Glomerular visceral epithelial cell (primary cell): ENCODE data around the gene FAM174C.
A peak's percentile ranks its signal among the peaks of the same experiment; 100 is the strongest.

ENCODE experiments used
- DNase-seq: peaks from one replicate; pipeline ENCODE4 v3.0.0-alpha.2; 2016; ENCODE audit errors: extremely low spot score

The FAM174C gene

DNA sequence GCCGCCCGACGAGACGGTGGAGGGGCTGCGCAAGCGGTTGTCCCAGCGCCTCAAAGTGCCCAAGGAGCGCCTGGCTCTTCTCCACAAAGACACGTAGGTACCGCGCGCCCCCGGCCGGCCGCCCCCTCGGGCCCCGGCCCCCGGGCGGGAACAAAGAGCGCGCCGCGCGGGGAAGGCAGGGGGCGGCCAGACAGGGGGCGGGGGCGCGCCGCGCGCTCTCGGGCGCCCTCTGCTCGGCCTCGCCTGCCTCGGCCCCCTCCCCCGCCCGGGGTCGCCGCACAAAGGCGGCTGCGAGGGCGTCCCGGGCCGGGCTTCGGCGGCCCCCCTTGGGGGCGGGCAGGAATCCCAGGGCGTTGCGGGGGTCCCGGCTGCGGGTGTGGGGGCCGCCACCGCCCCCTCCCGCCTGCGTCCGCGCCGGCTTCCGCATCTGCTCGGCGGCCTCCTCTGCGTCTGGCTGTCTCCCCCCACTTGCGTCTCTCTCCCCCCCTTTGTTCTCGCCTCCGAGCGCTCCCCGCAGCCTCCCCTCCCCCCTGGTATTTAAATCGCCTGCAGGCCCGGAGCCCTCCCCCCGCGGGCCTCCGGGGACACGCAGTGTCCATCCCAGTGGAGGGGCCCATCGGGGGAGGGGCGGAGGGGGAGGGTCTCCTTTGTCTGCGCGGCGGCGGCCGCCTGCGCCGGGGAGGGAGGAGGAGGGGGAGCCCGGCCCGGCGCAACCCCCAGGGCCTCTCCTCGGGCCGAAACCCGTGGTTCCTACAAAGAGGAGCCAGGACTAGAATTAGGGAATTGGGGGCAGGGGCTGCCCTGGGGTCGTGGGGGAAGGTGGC lies 24.7 kb upstream of the FAM174C start:
- peak; percentile 58 for DNase-seq

DNA sequence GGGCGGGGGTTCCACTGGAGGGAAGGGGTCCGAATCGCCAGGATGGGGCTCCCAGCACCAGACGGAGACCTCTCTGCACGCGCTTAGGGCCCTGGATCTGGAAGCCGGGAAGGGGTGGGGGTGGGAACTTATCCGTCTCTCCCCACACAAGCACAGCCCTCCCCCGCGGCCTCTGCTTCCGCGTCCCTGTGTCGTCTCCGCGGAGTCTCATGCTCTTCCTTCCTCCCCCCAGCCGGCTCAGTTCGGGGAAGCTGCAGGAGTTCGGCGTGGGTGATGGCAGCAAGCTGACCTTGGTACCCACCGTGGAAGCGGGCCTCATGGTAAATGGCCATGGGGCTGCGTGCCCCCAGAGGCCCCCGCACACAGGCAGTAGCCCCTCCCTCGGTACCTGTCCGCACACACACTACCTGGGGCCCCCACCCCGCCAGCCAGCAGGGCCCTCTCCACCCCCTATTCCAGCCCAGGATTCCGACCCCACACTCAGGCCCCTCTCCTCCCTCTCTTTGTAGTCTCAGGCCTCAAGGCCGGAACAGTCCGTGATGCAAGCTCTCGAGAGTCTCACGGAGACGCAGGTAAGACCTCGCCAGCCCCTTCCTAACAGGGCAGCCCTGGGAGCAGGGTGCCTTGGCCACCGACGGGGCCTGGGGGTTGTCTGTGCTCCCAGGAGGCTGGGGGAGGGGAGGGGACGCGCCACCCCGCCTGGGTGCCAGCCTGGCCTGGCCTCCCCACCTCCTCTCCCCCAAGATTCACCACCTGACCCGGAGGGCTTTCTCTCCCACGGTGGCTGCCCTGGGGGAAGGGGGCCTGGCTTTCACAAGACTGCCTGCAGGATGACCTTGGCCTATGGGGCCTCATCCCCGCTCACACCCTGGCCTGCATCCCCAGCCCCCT lies 23.8 kb upstream of the FAM174C start:
- DNase-seq, result peak; percentile 72

DNA sequence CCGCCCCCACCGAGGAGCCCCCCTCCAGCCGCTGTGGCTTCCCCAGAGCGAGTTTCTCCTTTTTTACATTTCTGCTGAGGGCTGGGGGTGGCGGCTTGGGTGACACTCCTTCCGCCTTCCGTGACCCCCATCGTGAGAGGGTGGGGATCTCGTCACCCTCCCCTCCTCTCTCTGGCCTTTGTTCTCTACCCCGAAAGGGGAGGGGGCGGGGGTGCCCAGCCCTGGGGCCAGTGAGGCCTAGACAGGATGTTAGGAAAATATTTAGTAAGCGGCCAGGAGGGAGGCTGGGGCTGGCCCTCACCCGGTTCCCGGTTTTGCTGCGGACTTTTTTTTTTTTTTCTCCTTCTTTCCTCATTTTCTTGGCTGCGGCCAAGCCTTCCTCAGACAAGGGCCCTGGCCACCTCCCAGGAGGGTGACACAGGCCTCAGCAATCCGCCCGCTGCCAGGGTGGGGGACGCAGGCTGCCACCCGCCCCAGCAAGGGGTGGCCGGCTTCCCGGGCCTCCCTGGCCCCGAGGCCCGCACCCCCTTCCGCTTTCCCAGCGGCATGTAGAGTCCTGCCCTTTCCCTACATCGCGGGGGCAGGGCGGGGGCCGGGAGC lies 23.0 kb upstream of the FAM174C start:
- peak; percentile 96 for DNase-seq

DNA sequence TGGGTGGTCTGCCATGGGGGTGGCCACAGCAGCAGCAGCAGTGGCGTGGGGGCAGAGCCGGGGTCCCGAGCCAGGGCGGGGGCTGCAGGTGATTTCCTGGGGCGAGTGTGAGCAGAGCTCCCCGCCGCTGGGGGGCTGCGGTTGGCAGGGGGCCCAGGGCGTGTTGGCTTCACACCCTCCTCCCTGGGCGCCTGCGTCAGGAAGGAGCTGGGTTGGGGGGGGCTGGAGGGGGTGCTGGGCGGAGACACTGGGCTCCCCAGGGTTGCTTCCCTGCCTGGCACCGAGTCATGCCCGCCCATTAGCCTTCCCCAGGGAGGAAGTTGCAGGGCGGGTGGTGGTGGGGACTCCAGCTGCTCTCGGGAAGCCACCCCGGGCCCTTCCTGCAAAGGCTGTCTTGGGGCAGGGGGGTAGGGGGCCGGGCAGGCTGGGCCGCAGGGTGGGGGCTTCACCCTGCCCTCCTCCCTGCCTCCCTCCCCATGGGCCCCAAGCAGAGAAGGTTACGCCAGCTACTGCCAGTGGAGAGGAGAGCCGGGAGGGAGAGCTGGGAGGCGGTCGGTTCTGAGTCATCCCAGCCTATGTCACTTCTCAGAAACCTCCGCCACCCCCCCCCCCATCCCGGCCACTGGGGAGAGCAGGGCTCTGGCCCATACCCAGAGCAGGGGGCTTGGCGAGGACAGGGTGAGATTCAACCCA lies 22.4 kb upstream of the FAM174C start:
- DNase-seq, result peak; percentile 98

DNA sequence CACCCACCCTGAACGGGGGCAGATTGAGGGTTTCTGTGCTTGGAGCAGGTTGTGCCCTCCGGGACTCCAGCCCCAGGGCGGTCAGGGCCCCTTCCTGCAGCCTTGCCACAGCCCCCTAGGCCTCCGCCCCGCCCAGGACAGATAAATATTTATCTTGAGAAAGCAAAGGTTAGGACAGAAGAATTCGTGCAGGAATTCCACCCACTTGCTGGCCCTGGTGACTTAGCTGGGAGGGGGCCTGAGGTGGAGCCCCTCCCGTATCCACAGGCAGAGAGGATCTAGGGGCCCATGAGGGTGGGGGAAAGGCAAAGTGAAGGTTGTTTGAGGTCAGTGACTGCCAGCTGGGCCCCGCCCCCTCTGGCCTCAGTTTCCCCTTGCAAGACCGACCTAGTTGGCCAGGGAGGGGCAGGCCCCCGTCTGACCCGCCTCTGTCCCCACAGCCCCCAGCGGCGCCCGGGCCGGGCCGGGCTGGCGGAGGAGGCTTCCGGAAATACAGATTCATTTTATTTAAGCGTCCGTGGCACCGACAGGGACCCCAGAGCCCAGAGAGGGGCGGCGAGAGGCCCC lies 21.7 kb upstream of the FAM174C start:
- no peak for DNase-seq

DNA sequence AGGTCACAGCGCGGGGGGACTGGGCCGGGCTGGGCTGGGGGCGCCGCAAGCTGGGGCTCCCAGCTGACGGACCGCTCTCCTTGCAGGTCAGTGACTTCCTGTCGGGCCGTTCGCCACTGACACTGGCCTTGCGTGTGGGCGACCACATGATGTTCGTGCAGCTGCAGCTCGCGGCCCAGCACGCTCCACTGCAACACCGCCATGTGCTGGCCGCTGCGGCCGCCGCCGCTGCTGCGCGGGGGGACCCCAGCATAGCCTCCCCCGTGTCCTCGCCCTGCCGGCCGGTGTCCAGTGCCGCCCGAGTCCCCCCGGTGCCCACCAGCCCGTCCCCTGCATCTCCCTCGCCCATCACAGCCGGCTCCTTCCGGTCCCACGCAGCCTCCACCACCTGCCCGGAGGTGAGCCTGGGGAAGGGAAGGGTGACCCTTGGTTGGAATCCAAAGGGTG lies 21.2 kb upstream of the FAM174C start:
- no peak for DNase-seq

DNA sequence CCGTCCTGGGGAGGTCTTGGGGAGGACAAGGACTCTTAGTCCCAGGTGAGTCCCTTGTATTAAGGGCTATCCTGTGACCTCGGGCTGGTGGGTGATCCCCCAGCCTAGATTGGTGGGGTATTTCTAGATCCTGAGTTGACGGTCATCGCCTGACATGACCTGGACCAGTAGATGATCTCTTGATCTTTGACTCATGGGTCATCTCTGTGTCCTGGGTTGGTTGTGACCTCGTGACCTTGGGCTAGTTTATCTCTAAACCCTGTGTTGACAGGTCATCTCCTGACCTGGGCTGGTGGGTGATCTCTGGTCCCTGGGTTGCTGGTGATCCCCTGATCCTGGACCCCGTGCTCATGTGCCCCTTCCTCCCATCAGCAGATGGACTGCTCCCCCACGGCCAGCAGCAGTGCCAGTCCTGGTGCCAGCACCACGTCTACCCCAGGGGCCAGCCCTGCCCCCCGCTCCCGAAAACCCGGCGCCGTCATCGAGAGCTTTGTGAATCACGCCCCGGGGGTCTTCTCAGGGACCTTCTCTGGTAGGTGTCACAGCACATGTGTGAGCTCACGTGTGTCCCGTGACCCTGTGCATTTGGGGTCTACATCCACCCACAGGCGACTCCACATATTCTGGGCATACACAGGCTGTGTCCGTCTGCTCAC lies 20.7 kb upstream of the FAM174C start:
- DNase-seq, result no peak

DNA sequence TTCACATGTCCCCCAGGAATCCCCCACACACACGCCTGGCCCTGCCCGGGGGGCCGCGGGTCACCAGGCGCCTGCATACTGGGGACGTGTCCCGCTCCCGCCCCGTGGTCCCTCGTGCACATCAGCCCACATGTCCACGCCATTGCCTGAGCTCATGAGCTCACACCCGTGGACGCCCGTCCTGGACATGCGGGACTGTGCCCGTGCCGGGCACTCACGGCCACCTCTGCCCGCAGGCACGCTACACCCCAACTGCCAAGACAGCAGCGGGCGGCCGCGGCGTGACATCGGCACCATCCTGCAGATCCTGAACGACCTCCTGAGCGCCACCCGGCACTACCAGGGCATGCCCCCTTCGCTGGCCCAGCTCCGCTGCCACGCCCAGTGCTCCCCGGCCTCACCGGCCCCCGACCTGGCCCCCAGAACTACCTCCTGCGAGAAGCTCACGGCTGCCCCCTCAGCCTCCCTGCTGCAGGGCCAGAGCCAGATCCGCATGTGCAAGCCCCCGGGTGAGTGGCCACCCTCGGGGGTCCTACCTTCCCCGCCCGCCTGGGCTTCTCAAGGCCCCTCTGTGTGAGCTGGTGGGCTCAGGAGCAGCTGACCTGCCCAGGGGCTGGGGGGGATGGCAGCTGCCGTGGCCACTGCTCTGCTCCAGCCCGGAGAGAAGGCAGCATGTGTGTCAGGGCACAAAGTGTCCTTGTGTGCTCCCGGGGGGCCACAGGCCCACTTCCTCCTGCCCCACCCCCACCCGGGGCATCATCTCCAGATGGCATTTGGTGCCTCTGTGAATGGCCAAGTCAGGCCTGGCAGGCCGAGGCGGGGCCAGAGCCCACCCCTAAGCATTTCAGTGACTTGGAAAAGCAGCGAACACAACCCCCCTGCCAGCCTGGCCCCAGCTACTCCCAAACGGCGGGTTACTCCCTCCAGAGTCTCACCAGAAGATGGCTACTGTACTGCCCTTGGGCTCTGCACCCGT lies 19.9 kb upstream of the FAM174C start:
- DNase-seq, result no peak

DNA sequence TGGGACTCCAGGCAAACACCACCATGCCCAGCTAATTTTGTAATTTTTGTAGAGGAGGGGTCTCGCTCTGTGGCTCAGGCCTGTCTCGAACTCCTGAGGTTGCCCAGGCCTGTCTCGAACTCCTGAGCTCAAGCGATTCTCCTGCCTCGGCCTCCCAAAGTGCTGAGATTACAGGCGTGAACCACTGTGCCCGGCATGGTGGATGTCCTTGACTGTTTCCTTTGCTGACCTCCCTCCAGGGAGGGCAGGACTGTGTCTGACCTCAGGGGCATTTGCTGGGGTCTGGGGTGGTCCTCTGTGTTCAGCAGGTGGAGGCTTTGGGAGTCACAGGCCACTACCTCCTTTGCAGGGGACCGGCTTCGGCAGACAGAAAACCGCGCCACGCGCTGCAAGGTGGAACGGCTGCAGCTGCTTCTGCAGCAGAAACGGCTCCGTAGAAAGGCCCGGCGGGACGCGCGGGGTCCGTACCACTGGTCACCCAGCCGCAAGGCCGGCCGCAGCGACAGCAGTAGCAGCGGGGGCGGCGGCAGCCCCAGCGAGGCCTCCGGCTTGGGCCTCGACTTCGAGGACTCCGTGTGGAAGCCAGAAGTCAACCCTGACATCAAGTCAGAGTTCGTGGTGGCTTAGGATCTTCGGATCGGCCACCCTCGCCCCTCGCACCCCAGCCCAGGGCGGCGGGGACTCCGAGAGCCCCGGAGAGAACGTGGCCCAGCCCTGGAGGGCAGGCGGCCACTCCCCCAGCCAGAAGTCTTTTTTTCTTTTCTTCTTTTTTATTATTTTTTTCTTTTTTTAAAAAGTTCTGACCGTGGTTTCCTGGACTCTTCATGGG lies 18.5 kb upstream of the FAM174C start:
- no peak for DNase-seq

DNA sequence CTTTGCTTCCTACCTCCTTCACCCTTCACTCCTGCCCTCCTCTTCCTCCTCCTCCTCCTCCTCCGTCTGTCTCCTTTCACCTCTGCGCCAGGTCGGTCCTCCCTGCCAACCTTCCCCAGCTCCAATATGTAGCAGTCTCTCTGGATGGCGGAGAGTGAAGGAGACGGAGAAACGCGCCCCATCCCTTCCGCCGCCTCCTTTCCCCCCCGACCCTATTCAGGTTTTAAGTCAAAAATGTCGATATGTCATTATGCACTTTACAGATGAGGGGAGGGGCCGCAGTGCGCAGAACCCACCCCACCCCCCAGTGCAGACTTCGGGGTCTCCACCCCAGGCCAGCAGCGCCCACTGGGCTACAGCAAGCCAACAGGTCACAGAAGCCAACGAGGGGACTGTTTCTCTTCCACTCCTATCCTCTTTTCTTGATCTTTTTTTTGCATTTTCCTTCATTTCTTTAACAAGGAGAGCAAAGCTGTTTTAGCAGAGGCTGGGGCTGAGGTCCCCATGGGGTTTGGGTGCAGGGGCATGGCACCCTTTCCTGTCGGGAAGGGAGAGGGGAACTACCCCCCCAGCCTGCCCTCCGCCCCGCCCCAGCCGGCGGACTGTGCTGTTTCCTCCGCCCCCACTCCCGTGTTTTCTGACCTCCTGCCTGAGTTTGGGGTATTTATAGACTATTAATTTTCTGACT lies 17.7 kb upstream of the FAM174C start:
- no peak for DNase-seq

DNA sequence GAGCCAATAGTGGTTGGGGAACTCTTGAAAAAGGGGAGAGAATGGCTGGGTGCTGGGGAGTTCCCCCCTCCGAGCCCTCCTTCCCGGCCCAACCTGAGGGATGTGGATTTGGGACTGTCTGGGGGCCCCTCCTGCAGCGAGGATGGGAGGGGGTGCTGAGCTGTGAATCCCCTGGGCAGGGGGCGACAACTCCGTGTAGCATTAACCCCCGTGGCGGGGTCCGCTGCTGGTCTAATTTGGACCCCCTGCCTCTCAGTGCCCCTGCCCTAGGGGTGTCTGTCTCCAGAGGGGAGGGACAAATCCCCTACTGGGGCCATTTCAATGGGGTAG lies 17.2 kb upstream of the FAM174C start:
- DNase-seq, result no peak

DNA sequence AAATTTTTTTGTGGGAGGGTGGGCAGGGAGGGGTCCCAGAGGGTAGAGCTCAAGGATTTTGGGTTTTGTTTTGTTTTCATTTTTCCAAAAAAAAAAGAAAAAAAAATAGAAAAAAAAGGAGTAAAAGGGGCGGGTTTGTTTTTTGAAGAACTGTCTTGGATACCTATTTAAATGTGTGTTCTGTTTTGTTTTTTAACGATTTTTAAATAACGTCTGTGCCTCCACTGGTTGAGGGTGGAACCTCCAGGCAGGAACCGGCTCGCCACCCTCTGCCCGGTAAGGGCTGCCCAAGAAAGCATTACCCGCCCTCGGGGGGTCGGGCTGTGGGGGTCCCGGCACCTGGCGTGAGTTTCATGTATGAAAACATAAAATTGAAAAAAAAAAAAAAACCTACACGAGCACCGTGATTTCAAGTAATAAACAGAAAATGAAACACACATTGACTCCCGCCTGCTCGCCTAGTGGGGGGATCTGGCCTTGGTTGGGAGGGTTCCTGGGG lies 16.6 kb upstream of the FAM174C start:
- no peak for DNase-seq

DNA sequence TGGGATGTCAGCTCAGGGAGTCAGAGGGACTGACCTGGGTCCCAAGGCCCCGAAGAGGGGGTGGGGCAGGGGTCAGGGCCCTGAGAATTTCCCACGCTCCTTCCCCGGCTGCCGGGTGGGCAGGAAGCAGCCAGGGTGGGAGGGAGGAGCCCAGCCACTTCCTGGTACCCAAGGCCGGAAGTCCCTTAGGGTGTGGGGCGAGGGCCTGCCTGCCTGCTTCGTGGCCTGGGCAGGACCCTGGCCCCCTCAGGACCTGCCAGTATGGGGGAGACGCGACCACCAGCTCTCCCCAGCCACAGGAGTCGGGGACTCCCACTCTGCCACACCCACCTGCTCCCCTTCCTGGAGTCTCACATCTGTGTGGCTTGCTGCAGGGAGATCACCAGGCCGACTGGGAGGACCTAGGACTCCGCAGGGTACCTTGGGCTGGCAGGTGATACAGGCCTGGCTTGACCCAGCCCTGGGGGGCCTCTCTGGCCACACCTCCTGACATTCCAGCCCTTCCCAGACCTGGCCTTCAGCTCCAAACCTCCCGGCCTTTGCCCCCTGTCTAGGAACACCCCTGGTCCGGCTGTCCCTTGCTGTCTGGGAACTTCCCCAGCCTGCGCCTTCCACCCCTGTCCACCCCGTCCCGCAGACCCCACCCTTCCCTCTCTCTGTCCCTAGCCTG lies 16.0 kb upstream of the FAM174C start:
- peak; percentile 68 for DNase-seq

DNA sequence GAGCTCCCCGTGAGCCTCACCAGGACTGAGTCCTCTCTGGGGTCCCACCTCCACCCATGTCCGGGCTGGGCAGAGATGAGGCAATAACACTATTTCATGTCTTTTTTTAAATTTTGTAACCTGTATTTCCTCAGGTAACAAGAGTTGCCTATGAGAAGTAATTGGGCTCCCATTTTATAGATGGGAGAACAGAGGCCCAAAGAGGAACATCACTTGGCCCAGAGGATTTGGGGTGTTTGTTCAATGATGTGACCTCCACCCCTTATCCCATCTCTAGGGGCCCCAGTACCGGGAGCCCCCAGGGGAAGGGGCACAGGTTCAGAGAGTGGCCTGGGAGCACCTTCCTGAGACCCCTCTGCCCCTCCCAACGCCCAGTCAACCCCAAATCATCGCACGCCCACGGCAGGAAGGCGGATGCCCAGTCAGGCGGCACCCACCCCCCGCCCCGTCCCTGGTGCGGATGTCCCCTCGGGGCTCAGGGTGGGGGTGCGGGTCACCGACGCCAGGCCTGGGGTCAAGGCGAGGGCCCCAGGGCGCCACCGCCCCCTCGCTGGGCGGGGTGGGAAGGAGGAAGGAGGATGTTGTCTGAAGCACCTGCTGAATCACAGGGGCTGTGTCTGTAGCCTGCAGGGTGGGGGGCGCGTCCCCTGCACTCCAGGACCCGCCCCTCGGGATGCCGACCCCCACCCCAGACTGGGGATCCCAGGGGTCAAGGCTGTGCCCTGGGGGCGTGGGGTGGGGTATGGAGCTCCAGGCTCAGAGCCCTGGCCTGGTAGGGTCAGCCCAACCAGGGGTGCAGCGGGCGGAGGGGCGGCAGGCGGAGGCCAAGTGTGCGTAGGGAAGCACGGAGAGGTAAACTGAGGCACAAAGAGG lies 15.2 kb upstream of the FAM174C start:
- DNase-seq, result no peak

DNA sequence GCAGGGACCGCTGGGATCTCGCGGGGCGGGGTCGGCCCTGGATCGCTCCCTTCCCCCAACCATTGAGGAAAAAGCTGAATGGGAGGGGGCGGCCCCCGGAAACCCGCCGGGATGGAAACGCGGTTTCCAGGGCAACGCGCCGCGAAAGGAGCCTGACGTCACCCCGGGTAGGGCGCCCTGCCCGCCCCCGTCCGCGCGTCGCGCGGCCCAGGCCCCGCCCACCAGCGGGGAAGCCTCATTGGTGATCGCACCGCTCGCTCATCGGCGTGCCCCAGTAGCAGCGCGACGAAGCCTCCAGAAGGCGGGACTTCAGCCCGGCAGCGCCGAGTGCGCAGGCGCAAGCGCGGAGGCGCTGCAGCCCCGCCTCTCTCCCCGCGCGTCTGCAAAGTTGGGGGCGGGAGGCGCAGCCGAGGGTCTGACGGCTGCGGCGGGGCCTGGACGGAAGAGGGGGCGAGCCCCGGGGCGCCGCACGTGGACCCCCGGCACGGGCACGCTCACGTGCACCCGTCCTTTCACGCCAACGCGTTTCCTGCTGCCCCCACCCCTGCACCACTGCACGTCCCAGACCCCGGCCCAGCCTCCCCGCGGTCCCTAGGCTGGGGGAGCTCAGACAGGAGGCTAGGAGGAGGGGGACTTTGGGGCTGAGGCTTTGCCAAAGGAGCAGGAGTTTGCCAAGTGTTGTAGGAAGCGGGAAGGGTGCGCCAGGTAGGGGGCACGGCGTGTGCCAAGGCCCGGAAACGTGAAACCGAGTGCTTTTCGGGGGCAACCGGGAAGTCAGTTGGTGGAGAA lies 14.4 kb upstream of the FAM174C start:
- peak; percentile 98 for DNase-seq

DNA sequence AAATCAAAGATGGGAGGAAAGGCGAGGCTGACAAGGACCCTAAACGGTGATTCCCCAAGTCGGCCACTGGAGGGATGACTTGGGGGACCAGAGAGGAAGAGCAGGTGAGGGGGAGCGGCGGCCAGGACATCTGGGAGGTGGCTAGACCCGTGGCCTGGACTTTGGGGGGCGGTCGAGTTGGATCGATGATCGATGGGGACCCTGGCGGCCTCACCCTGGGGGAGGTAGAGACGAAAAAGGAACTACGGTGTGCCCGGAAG lies 13.9 kb upstream of the FAM174C start:
- DNase-seq, result no peak
